Neural progenitor cell (in vitro differentiated cells): ENCODE measurements around the gene CCDC60. TPM values are rescaled to one million over a fixed set of nuclear protein-coding genes. Genes with fewer than 3 reads are reported as not detected.
A peak's percentile ranks its signal among the peaks of the same experiment; 100 is the strongest.

Source experiments
- DNase-seq: peaks from one replicate; pipeline ENCODE4 v3.0.0-alpha.2; 2016; ENCODE audit warnings: low spot score
- H2AFZ ChIP-seq: fragments of 200-600 bp; sonication (generic); replicated peaks from 2 replicates; pipeline ENCODE4 v1.6.1; 2016; ENCODE audit warnings: antibody characterized with exemption
- H3F3A ChIP-seq: fragments of 200-600 bp; sonication (generic); 2 replicates; pipeline ENCODE4 v1.6.1; 2016; ENCODE audit warnings: antibody characterized with exemption, low read depth
- H3K27ac ChIP-seq: fragments of 200-600 bp; sonication (generic); 2 replicates; pipeline ENCODE4 v1.5.1; 2016; ENCODE audit warnings: mild to moderate bottlenecking
- H3K27me3 ChIP-seq: fragments of 200-600 bp; sonication (generic); 2 replicates; pipeline ENCODE4 v1.6.1; 2016; ENCODE audit warnings: mild to moderate bottlenecking, moderate library complexity
- H3K36me3 ChIP-seq: fragments of 200-600 bp; sonication (generic); 2 replicates; pipeline ENCODE4 v1.5.1; 2016
- H3K4me1 ChIP-seq: fragments of 200-600 bp; sonication (generic); 2 replicates; pipeline ENCODE4 v1.6.1; 2016; ENCODE audit warnings: mixed run types
- H3K4me2 ChIP-seq: fragments of 200-600 bp; sonication (generic); 2 replicates; pipeline ENCODE4 v1.6.1; 2016
- H3K4me3 ChIP-seq: fragments of 200-600 bp; sonication (generic); 2 replicates; pipeline ENCODE4 v1.5.1; 2016
- H3K79me2 ChIP-seq: fragments of 200-600 bp; sonication (generic); 2 replicates; pipeline ENCODE4 v1.6.1; 2016; ENCODE audit warnings: low read depth
- H3K9ac ChIP-seq: fragments of 200-600 bp; sonication (generic); 2 replicates; pipeline ENCODE4 v1.6.1; 2016
- H3K9me3 ChIP-seq: fragments of 200-600 bp; sonication (generic); 2 replicates; pipeline ENCODE4 v1.5.1; 2016; ENCODE audit warnings: low read depth
- H4K20me1 ChIP-seq: fragments of 200-600 bp; sonication (generic); 2 replicates; pipeline ENCODE4 v1.6.1; 2016; ENCODE audit warnings: low read depth
- H3K27ac Mint-ChIP-seq: 3 replicates; pipeline ENCODE4 v1.8.0; 2021; ENCODE audit warnings: mixed read lengths
- H3K27me3 Mint-ChIP-seq: 2 replicates; pipeline ENCODE4 v1.8.0; 2022; ENCODE audit warnings: low read depth, mild to moderate bottlenecking, inconsistent platforms, moderate library complexity, mixed read lengths; ENCODE audit not compliant: insufficient read depth
- H3K36me3 Mint-ChIP-seq: 3 replicates; pipeline ENCODE4 v1.8.0; 2021; ENCODE audit warnings: mixed read lengths
- H3K4me1 Mint-ChIP-seq: 3 replicates; pipeline ENCODE4 v1.8.0; 2021; ENCODE audit warnings: mixed read lengths
- H3K4me3 Mint-ChIP-seq: 3 replicates; pipeline ENCODE4 v1.8.0; 2021; ENCODE audit warnings: mild to moderate bottlenecking, moderate library complexity, mixed read lengths
- H3K9me3 Mint-ChIP-seq: 3 replicates; pipeline ENCODE4 v1.8.0; 2020; ENCODE audit warnings: mixed read lengths
- CTCF ChIP-seq: fragments of 200-600 bp; sonication (generic); IDR thresholded peaks from 2 replicates; pipeline ENCODE4 v1.5.1; 2017; ENCODE audit warnings: antibody characterized with exemption, mild to moderate bottlenecking
- EZH2 ChIP-seq: fragments of 200-600 bp; sonication (generic); IDR thresholded peaks from 2 replicates; pipeline ENCODE4 v1.6.1; 2017; ENCODE audit warnings: antibody characterized with exemption, mild to moderate bottlenecking, moderate library complexity
- EZH2phosphoT487 ChIP-seq: fragments of 200-600 bp; sonication (generic); IDR thresholded peaks from 2 replicates; pipeline ENCODE4 v1.6.1; 2017; ENCODE audit warnings: antibody characterized with exemption
- total RNA-seq: library from RNA; depleted of rRNA; stranded (reverse); fragments of >200 nt; gene quantifications from 2 replicates; pipeline ENCODE4 v1.2.3, GENCODE V29; 2015; ENCODE audit warnings: low replicate concordance

Gene CCDC60
- total RNA-seq, 1 donor from 2014 or later = 4.6 TPM

DNA sequence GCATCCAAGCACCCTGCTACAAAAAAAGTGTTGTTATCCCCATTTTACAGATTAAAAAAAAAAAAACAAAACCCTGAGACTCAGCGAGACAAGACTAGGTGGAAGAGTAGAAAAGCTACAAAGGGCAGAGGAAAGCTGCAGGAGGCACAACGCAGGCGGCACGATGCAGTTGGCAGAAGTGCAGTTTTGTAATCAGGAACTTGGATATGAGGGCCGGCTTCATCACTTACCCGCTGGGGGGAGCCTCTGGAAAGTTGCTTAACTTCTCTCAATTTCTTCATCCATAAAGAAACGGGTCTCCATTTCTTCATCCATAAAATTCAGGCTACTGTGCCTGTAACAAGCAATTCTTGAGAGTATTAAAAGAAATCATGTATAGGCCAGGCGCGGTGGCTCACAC lies 33.1 kb upstream of the CCDC60 start:
- Histone ChIP-seq H3K4me3 (no peak overlapping the region), H3K79me2 (no peaks in the 10 kb centered on the region), H3K27me3 (no peaks in the 10 kb centered on the region), H4K20me1 (no peaks in the 10 kb centered on the region), H3K9ac (no peak overlapping the region), H2AFZ (no peak overlapping the region), H3K9me3 (no peaks in the 10 kb centered on the region), H3K36me3 (no peaks in the 10 kb centered on the region), H3K27ac (no peak overlapping the region), H3K4me1 (peaks cover 36% of the 10 kb centered on the region), H3F3A (peaks cover 39% of the 10 kb centered on the region), H3K4me2 (no peak overlapping the region)
- H3K9me3 Mint-ChIP-seq = peaks cover 2% of the 10 kb centered on the region
- peaks cover 31% of the 10 kb centered on the region for H3K4me1 Mint-ChIP-seq
- no peak overlapping the region for H3K4me3 Mint-ChIP-seq
- H3K27me3 Mint-ChIP-seq = peaks cover 21% of the 10 kb centered on the region
- DNase-seq = no peak
- no peak overlapping the region for H3K27ac Mint-ChIP-seq
- H3K36me3 Mint-ChIP-seq = no peaks in the 10 kb centered on the region
- TF ChIP-seq EZH2phosphoT487 (no peak), EZH2 (no peak), CTCF (no peak)

DNA sequence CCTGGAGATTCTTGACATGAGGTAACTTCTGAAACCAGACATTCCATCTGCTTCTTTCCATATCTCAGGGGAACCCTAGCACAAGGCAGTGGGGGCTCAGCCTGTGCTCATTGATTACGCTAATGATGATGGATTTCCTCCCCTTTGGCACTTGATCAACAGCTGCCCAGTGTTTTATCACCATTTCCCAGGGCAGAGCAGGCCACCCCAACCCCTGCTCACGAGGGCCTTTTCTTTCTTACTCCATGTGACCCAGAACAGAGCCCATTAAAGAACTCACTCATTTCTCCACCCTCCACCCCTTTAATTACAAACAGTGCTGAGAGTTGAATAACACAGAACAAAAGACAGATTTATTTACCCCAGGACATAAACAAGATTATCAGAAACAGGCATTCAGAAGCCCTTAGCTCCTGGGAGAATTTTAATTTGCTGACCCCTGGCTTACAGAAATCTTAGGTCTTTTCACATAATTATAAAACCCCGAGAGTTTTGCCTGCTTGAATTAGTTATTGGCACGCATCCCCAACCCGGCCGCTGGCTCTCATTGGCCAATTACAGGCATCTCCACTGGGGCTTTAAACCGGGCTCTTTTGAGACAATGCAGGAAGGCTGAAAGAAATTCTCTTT lies 32.0 kb upstream of the CCDC60 start:
- H3K4me3 ChIP-seq = no peak overlapping the region

DNA sequence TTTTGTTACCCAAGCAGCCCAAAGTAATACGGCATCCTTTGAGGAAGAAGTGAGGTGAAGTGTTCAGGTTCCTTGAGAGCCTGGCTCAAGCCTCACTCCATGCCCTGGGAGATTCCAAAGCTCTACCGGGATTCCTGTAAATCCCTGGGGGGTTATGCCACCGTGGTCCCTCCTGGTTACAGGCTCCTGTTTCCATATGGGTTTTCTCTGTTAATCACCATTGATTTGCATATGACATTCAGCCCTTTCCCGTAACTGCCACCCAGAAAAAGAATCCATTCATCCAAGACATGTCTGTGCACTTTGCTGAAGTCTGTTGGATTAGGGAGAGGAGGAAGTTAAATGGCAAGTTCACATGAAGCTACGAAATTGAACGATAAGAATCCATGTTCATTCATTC lies 27.9 kb upstream of the CCDC60 start:
- H3K27me3 Mint-ChIP-seq = peaks cover 26% of the 10 kb centered on the region
- Histone ChIP-seq H3K27me3 (no peaks in the 10 kb centered on the region), H3K4me1 (peaks cover 39% of the 10 kb centered on the region), H3K9ac (no peak overlapping the region), H3K79me2 (no peaks in the 10 kb centered on the region), H4K20me1 (no peaks in the 10 kb centered on the region), H3K27ac (no peak overlapping the region), H3F3A (peaks cover 38% of the 10 kb centered on the region), H2AFZ (no peak overlapping the region), H3K9me3 (no peaks in the 10 kb centered on the region), H3K36me3 (no peaks in the 10 kb centered on the region), H3K4me3 (no peak overlapping the region), H3K4me2 (no peak overlapping the region)
- TF ChIP-seq CTCF (no peak), EZH2phosphoT487 (no peak), EZH2 (no peak)
- no peak for DNase-seq
- no peak overlapping the region for H3K4me3 Mint-ChIP-seq
- H3K4me1 Mint-ChIP-seq = peaks cover 35% of the 10 kb centered on the region
- no peak overlapping the region for H3K27ac Mint-ChIP-seq
- peaks cover 8% of the 10 kb centered on the region for H3K9me3 Mint-ChIP-seq
- peaks cover 2% of the 10 kb centered on the region for H3K36me3 Mint-ChIP-seq

More for the DNA sequence above, 32.0 kb upstream of the CCDC60 start:
- H3K4me2 ChIP-seq = peak overlapping the region; percentile 21
- H3K9ac ChIP-seq = no peak overlapping the region
- H3K27me3 ChIP-seq = no peaks in the 10 kb centered on the region
- H3K9me3 ChIP-seq = no peaks in the 10 kb centered on the region
- no peaks in the 10 kb centered on the region for H4K20me1 ChIP-seq
- H3K4me1 Mint-ChIP-seq = peaks cover 26% of the 10 kb centered on the region
- peaks cover 35% of the 10 kb centered on the region for H3F3A ChIP-seq
- H3K27me3 Mint-ChIP-seq = peaks cover 24% of the 10 kb centered on the region
- H3K79me2 ChIP-seq = no peaks in the 10 kb centered on the region
- H3K9me3 Mint-ChIP-seq = peaks cover 5% of the 10 kb centered on the region
- peak; percentile 87 for DNase-seq
- peak overlapping the region; percentile 44 for H3K27ac Mint-ChIP-seq
- no peak overlapping the region for H2AFZ ChIP-seq
- peak overlapping the region; percentile 70 for H3K27ac ChIP-seq
- peak overlapping the region; percentile 46 for H3K4me3 Mint-ChIP-seq
- H3K36me3 Mint-ChIP-seq = no peaks in the 10 kb centered on the region
- peaks cover 32% of the 10 kb centered on the region for H3K4me1 ChIP-seq
- TF ChIP-seq EZH2 (no peak), EZH2phosphoT487 (peak; percentile 94)
- H3K36me3 ChIP-seq = no peaks in the 10 kb centered on the region

DNA sequence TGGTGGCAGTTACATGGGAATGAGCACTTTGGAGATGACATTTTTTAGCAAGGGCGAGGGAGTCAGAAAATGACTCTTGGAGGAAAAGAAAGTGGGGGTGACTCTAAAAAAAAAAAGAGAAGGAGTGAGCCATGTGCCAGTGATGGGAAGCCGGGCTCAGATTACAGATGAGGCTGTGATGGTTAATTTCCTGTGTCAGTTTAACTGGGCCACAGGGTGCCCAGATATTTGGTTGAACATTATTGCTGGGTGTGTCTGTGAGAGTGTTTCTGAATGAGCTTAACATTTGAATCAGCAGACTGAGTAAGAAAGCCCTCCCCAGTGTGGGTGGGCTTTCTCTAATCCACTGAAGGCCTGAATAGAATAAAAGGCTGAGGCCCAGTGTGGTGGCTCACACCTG lies 26.8 kb upstream of the CCDC60 start:
- H3K36me3 ChIP-seq = no peaks in the 10 kb centered on the region
- H3K9me3 ChIP-seq = no peaks in the 10 kb centered on the region
- no peak overlapping the region for H3K9ac ChIP-seq
- H3K27ac ChIP-seq = no peak overlapping the region
- H4K20me1 ChIP-seq = no peaks in the 10 kb centered on the region
- TF ChIP-seq CTCF (no peak), EZH2phosphoT487 (no peak)
- H3F3A ChIP-seq = peaks cover 30% of the 10 kb centered on the region
- DNase-seq = no peak
- Mint-ChIP-seq H3K9me3 (peaks cover 8% of the 10 kb centered on the region), H3K4me1 (peaks cover 32% of the 10 kb centered on the region), H3K36me3 (peaks cover 2% of the 10 kb centered on the region), H3K27ac (peak overlapping the region; percentile 8), H3K4me3 (no peak overlapping the region), H3K27me3 (peaks cover 24% of the 10 kb centered on the region)
- H2AFZ ChIP-seq = no peak overlapping the region
- no peak overlapping the region for H3K4me3 ChIP-seq
- H3K79me2 ChIP-seq = no peaks in the 10 kb centered on the region
- H3K27me3 ChIP-seq = no peaks in the 10 kb centered on the region
- peaks cover 39% of the 10 kb centered on the region for H3K4me1 ChIP-seq
- no peak overlapping the region for H3K4me2 ChIP-seq
